GM19395 (cell line): ENCODE results near the gene MYO15A.
A peak's percentile ranks its signal among the peaks of the same experiment; 100 is the strongest.

Experiments
- ATAC-seq: cut with Tn5 transposase; IDR thresholded peaks from one replicate; pipeline ENCODE4 v1.9.1; 2021; ENCODE audit warnings: mild to moderate bottlenecking, moderate library complexity; ENCODE audit not compliant: unreplicated experiment

MYO15A gene

DNA sequence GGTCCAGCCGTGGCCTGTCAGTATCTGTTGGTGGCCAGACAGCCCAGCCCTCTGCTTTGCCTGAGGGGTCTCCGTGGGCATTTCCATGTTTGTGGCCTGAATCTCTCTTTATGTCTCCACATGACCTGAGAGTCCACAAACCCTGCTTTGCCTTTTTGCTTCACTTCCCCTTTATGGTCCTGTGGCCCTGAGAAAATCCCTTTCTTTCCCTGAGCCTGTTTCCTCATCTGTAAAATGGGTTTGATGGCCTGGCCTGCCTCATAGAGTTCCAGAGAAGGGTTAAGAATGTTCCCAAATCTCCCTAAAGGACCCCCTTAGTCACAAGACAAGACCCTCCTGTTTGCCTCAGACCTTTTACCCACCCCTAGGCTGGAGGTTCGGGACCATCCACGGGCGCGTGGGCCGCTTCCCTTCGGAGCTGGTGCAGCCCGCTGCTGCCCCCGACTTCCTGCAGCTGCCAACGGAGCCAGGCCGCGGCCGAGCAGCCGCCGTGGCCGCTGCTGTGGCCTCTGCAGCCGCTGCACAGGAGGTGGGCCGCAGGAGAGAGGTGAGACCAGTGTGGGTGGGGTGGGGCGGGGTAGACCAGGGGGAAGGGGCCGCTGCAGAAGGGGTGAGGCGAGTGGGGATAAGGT is 48.9 kb downstream of the MYO15A start:
- no peak for ATAC-seq

DNA sequence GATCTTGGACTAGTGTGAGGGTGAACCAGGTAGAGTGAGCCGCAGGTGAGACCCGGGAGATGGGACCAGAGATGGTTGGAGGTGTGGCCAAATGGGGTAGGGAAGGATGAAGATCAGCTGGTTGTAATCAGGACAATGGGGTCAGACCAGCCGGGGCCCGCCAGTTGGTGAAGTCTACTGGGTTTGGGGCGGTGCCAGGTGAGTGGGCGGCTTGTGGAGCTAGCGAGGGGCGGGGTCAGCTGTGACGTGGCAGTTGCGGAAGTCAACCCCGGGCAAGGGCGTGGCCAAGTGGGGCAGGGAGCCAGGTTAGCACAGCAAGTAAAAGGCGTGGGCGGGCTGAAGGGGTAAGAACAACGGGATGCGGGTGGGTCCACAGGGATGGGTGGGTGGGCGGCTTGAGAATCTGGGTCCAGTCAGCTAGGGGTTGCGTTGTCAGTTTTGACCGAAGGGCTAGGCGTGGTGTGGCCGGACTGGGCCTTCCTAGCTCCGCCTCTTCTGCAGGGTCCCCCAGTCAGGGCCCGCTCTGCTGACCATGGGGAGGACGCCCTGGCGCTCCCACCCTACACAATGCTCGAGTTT is 49.6 kb downstream of the MYO15A start:
- ATAC-seq = no peak

DNA sequence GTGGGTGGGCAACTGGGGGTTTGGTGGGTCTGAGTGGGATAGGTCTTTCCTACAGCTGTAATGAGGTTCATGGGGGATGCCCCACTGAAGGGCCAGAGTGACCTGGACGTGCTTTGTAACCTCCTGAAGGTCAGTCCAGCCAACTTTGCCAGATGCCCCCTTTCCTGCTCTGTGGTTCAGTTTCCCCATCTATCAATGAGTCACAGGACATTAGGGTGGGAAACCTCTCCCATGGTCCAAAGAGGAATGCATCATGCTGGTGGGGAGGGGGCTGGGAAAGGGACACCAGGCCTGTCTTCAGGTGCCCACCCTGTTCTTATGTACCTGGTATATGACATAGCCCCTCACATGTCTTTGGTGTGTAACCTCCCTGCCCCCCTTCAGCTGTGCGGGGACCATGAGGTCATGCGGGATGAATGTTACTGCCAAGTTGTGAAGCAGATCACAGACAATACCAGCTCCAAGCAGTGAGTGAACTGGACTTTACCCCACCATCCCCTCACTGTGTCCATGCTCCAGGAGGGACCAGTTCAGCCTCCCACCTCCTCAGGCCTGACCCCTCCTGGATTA is 51.1 kb downstream of the MYO15A start:
- no peak for ATAC-seq

DNA sequence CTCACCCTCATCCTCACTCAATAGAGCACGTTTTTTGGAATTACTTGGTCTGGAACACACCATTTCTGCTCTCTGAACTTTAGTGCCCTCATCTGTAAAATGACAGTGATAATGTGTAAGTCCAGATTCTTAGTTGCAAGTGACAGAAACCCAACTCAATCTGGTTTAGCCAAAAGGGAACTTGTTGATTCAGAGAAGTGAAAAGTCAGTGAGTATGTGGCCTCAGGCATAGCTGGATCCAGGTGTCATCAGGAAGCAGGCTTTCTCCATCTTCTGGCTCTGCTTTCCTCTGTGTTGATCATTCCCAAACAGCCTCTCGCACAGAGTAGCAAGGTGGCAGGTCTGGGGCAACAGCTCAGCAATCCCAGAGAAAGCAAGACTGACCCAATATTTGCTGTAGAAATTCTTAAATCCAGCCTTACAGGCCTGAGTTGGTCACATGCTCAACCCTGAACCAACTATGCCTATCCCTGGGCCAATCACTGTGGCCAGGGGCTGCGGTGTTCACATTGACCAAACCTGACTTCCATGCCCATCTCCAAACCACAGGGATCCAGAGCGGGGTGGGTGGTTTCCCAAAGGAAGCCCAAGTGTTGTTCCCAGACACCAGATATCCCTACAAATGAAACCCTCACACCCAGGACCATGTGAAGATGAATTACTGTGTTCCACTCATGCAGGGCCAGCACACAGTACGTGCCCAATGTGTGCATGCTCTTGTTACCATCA is 51.7 kb downstream of the MYO15A start:
- ATAC-seq = no peak

DNA sequence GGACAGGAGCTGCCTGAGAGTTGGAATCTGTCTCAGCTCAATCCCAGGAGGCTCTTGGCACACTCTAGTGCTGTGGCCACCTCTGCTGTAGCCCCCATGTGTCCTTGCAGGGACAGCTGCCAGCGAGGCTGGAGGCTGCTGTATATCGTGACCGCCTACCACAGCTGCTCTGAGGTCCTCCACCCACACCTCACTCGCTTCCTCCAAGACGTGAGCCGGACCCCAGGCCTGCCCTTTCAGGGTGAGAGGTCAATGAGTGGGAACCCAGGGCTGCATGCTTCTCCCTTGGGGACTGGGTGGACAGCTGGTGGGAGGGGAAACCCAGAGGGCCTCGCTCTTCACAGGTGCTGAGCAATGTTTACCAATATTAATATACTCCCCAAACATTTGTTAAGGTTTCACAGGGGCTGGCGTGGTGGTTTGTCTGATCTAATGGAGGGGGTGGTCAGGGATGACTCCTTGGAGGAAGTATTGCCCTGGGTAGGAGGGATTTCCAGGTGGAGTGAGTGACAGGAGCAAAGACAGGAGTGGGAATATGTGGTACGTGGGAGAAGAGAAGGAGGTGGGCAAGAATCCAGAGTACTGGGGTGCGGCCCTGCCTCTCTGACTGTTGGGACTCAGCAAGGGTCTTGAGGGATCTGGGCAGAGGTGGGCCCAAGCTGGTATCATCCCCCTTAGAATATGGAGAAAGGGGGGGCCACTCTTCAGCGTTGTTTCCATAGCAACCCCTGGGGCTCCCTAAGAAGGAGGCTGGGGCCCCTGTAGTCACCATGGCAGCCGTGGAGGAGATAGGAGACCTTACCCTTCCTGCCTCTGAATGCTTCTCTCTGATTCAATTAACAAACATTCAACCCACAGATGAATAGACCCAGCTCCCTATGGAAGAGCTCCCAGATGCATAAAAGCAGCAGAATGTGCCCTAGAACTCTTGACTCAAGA is 52.9 kb downstream of the MYO15A start:
- ATAC-seq = no peak

DNA sequence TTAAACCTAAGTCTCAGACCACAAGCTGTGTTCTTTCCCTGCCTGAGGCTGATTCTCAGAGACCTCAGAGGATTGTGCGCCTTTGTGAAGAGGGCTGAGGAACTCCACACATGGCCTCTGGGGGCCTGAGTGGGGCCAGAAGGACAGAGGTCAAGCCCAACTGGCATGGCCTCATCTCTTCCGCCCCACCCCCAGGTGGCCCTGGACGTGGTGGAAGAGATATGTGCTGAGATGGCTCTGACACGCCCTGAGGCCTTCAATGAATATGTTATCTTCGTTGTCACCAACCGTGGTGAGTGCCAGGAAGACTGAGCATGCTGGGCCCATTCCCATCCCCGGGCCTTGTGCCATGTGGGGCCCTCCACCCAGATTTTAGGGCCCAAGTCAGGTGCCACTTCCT is 55.0 kb downstream of the MYO15A start:
- no peak for ATAC-seq

DNA sequence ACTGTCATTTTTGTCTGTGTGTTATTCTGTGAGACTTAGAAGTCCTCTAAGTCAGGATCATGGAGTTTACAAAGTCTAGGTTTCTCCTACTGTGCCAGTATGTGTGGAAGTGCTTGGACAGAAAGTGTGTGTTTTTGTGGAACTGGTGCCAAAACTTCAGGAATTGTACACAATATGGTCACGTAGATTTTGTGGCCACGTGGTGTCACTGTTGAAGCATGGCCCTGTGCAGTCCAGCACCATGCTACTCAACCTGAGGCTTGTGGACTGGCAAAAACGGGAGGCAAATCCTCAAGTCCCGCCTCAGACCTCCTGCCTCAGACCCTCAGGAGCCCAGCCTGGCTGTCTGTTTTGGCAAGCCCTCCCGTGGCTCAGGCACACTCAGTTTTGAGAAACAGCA is 58.3 kb downstream of the MYO15A start:
- ATAC-seq = no peak

DNA sequence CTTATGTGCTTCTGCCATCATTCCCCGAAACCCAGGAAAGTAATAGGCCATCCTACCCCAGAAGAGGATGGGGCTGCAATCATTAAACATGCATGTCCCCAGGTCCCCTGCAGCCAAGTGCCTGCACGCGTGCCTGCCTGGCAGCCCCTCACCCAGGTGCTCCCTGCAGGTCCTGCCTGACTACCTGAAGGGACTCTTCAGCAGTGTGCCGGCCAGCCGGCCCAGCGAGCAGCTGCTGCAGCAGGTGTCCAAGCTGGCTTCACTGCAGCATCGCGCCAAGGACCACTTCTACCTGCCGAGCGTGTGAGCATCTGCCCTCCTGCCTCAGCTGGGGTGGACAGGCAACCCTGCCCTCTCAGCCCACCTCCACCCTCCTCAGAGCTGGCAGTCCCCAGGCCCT is 58.9 kb downstream of the MYO15A start:
- no peak for ATAC-seq

DNA sequence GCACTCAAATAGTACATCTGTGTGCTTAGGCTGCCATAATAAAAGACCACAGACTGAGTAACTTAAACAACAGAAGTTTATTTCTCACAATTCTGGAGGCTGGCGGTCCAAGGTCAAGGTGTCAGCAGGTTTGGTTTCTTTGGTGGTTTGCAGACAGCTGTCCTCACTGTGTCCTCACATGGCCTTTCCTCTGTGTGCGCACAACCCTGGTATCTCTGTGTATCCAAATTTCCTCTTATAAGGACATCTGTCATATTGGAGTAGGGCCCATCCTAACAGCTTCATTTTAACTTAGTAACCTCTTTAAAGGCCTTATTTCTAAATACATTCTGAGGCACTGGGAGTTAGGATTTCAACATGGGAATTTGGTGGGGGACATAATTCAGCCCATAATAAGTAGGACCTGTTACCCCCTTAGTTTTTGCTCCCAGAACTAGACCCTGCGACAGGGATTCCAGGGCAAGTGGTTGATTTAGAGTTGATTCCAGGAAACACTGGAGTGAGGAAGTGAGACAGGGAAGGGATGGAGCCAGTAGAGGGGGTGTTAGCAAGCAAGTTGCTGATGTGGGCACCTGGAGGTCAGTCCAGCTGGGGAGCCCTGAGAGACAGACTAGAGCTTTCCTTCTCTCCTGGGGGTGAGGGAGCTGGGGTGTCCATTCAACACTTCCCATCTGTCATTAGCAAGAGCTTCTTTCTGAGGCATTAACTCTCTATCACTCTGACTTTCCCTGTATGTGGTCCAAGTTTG is 64.1 kb downstream of the MYO15A start:
- no peak for ATAC-seq

DNA sequence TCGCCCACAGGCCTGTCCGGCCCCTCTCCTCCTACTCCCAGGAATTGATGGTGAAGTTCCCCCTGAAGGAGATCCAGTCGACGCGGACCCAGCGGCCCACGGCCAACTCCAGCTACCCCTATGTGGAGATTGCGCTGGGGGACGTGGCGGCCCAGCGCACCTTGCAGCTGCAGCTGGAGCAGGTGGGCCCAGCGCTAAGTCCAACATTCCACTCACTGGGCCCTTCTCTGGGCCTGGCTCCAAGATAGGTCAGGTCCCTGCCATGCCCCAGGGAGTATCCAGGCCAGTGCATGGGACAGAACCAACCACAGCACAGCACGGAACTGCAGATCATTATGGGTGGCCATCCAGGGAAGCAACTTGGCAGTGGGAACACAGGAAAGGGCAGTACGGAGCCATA is 65.2 kb downstream of the MYO15A start:
- no peak for ATAC-seq

DNA sequence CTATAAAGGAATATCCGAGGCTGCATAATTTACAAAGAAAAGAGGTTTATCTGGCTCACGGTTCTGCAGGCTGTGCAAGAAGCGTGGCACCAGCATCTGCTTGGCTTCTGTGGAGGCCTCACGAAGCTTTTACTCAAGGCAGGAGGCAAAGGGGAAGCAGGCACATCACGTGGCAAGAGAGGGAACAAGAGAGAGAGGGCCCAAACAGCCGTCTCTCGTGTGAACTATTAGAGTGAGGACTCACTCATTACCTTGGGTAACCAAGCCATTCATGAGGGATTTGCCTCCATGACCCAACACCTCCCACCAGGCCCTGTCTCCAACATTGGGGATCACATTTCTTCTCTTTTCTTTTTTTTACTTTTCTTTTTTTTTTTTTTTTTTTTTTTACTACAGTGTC is 67.6 kb downstream of the MYO15A start:
- ATAC-seq = no peak

DNA sequence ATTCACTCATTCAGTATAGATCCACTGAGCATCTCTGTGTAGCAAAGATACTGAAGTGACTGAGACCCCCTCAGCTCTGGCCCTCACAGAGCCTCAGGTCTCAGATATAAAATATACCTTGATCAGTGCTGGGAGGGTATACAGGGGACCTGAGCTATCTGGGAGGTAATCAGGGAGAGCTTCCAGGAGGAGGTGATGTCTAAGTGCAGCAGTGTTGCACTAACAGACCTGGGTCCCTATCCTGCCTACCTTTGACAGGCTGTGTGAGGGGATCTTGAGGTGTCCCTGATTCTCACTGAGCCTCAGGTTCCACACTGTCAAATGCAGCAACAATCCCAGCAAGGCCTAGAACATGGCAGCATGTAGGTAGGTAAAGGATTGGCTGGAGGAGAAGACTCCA is 68.6 kb downstream of the MYO15A start:
- ATAC-seq = no peak

DNA sequence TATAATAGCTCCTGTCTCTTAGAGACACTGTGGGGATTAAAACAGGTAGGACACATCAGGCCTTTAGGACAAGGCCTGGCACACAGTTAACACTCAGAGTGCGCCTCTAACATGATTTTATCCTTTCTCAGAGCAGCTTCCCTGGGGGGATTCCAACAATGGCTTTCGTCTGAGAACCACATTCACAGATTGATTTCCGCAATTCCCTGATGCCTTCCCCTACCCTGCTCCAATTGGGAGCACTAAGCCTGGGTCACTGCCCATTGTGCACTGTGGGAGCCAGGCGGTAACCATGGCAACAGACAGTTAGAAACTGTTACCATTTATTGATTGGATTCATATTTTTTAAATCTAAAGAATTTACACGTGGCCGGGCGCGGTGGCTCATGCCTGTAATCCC is 69.2 kb downstream of the MYO15A start:
- no peak for ATAC-seq

DNA sequence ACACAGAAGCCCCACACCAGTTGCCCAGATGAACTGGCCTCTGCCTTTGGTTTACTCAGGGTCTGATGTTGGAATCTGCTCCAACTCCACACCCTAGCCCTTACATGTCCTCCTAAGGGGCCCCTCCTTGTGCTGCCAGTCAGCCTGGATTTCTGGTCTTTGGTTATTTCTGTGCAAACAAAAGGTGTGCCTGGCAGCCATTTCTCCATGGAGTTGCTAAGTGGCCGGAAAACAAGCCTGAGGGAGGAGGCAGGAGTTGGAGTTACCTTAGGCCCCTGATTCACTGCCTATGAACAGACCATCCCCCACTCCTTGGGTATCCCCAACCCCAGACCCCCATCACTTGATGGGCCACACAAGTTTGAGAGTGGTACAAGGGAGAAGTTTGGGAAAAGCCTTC is 70.6 kb downstream of the MYO15A start:
- ATAC-seq = no peak

DNA sequence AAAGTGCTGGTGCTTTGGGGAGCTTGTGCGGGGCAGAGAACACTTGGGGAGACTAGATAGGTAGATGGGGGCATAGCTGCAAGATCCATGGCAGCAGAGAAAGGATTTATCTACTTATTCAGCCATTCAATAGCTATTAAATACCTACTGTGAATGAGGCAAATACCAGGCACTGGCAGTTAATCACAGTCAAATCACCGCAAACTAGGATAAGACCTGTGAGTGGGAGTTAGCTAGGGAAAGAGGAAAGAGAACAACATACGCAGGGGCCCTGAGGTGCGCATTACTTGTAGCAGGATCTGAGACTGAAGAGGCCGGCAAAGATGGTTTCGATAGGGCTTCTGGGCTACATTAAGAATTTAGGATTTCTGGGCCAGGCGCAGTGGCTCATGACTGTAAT is 71.2 kb downstream of the MYO15A start:
- no peak for ATAC-seq

DNA sequence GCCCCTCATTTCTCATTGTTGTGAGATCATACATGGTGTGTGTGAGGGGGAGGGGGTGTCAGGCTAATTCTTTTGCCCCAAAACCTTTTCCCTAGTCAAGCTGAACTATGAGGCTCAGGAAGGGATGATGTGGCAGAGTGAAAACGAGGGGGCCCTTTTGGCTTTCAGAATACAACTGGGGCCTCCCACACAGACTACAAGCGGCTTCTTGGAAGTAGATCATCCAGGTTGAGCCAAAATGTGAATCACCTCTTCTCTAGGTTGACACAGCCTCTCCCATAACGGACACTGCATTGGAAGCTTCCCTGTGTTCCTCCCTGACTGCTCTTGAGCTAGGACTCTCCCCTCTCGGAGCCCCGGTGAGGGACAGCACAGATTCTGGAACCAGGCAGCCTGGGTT is 72.8 kb downstream of the MYO15A start:
- no peak for ATAC-seq

DNA sequence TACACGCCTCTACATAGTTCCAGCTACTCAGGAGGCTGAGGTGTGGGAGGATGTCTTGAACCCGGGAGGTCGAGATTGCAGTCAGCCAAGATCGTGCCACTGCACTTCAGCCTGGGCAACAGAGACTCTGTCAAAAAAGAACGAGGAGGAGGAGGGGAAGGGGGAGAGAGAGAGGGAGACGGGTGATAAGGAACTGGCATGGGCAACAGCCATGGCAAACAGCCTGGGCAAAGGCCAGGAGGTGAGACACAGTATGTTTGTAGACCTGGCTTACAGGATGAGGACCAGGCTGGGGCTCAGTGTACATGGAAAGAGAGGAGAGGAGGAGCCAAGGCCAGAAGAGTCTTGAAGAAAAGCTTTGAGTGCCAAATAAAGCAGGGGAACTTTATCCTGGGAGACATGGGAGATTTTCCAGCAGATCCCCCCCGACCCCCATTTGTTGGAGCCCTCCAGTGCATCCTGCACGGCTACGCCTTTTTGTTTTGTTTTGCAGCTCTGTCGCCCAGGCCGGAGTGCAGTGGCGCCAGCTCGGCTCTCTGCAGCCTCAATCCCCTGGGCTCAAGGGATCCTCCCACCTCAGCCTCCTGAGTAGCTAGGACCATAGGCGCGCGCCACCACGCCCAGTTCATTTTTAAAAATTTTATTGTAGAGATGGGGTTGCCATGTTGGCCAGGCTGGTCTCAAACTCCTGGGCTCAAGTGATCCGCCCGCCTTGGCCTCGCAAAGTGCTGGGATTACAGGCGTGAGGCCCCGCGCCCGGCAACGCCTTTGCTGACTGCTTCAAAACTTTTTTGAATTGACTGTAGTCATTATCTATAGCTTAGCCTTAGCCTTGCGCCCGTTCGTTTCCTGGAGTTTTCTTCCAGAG is 73.8 kb downstream of the MYO15A start:
- no peak for ATAC-seq

DNA sequence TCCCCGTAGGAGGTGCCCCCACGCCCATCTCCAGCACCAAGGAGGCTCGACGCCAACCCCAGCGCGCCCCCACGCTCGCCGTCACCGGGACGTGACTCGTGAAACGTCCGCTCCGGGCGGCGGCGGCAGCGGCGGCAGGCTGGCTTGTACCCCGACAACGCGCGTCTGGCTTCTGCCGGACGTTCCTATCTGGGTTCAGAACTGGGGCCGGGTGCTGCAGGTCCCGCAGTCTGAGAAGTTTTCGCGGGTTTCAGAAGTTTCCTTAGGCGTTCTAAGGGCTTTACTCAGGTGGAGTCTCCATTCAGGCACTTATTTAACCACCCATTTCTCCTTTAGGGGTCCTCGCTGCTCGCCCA is 74.4 kb downstream of the MYO15A start:
- peak; percentile 48 for ATAC-seq

DNA sequence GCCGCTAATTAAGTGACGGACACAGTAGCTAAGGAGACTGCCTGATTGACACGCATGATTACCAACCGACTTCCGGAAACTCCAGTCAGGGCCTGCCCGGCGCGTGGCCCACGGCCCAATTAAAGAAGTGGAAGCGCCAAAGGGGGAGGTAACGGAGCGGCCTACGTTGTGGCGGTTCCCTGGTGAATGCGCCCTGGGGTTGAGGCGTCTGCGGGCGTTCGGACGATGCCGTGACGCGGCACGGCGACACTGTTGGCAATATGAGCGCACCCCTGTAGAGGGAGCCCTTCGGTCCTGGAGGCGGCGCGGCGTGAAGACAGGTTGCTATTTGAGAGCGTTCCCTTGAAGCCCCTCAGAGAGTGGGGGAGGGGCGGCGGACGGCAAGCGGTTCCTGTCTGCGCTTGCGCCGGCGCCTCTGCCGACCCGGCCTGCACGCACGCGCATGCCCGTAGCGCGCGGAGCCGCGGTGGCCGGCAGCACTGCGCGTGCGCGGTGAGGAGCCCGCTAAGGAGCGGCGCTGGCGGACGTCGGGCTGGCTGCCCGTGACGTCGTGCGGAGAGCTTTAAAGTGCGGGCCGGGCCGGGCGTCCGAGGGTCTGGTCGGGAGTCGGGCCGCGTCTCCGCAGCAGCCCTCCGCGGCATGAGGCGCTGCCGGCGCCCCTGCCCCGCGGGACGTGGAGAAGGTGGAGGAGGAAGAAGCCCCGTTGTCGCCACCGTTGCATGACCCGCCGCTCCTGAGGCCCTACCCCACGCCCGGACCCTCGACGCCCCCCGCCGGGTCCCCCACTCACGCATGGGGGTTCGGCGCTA is 75.0 kb downstream of the MYO15A start, which contains the start of gene ALKBH5:
TSS of gene ALKBH5 (plus strand) at position 495 of the 809 bp plus-strand sequence. CDS start 416 bp downstream, outside the sequence.
- peak; percentile 74 for ATAC-seq
